ENCODE measurements around the gene B4GALNT1. TPM values are rescaled to one million over a fixed set of nuclear protein-coding genes. Genes with fewer than 3 reads are reported as not detected.
A peak's percentile ranks its signal among the peaks of the same experiment; 100 is the strongest.
"Not testable (repeated sequence)": the region's sequence is repeated elsewhere in the genome, so short reads cannot be mapped to it uniquely, and the experiment has no call there.

Gene B4GALNT1
- total RNA-seq, 4 donors from 2014 or later, result 0.38 to 0.48 (median 0.42) TPM; not detected in 1

DNA sequence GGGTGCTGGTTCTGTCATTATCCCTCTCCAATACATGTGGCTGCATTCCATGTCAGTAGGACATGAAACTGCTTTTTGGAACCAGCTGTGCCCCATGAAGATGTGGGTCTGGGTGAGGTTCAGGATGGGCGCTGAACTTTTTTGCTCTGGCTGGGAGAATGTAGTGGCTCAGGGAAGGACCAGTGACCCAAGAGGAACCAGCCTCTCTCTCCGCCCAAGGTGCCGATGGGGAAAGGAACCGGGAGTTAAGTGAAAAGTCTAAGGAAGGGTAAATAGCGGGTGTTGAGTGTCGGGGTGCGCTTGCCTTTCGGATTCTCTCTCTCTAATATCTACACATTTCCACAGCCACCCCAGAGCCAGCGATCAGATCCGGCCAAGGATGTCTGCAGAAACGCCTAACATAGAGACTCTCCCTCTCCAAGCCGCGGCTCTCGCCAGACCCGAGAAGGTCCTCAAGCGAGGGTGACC is 14.0 kb downstream of the B4GALNT1 start:
- Histone ChIP-seq H3K27me3 (peaks cover 57% of the 10 kb centered on the region), H3K4me1 (peaks cover 23% of the 10 kb centered on the region), H3K36me3 (no peaks in the 10 kb centered on the region), H3K9me3 (no peaks in the 10 kb centered on the region), H3K27ac (no peak overlapping the region), H3K4me3 (peak overlapping the region; percentile 16)
- no peak for DNase-seq (ENCODE audit: low spot score in 2 of 2)
- TF ChIP-seq EP300 (IDR thresholded peaks at IDR 0.05) (no peak), POLR2AphosphoS5 (IDR thresholded peaks at IDR 0.05) (no peak), POLR2A (IDR thresholded peaks at IDR 0.05) (no peak)
- TF ChIP-seq, protein P1, sequence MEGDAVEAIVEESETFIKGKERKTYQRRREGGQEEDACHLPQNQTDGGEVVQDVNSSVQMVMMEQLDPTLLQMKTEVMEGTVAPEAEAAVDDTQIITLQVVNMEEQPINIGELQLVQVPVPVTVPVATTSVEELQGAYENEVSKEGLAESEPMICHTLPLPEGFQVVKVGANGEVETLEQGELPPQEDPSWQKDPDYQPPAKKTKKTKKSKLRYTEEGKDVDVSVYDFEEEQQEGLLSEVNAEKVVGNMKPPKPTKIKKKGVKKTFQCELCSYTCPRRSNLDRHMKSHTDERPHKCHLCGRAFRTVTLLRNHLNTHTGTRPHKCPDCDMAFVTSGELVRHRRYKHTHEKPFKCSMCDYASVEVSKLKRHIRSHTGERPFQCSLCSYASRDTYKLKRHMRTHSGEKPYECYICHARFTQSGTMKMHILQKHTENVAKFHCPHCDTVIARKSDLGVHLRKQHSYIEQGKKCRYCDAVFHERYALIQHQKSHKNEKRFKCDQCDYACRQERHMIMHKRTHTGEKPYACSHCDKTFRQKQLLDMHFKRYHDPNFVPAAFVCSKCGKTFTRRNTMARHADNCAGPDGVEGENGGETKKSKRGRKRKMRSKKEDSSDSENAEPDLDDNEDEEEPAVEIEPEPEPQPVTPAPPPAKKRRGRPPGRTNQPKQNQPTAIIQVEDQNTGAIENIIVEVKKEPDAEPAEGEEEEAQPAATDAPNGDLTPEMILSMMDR (IDR thresholded peaks at IDR 0.05), result no peak
- 72% methylated on average over 16 of the region's 16 CpGs for WGBS

DNA sequence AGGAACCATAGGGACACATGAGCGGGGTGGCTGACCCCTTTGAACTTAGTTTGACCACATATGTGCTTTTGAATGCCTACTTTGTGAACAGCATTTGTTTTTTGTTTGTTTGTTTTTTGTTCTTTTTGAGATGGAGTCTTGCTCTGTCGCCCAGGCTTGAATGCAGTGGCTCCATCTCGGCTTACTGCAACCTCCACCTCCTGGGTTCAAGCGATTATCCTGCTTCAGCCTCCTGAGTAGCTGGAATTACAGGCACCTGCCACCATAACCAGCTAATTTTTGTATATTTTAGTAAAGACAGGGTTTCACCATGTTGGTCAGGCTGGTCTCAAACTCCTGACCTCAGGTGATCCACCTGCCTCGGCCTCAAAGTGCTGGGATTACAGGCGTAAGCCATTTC is 14.6 kb downstream of the B4GALNT1 start:
- WGBS, result 96% methylated on average over 6 of the region's 6 CpGs
- not testable (repeated sequence) for H3K4me3 ChIP-seq; H3K27ac ChIP-seq; DNase-seq (ENCODE audit: low spot score in 2 of 2); H3K36me3 ChIP-seq; H3K9me3 ChIP-seq
- peaks cover 57% of the 10 kb centered on the region for H3K27me3 ChIP-seq
- H3K4me1 ChIP-seq, result peaks cover 23% of the 10 kb centered on the region

DNA sequence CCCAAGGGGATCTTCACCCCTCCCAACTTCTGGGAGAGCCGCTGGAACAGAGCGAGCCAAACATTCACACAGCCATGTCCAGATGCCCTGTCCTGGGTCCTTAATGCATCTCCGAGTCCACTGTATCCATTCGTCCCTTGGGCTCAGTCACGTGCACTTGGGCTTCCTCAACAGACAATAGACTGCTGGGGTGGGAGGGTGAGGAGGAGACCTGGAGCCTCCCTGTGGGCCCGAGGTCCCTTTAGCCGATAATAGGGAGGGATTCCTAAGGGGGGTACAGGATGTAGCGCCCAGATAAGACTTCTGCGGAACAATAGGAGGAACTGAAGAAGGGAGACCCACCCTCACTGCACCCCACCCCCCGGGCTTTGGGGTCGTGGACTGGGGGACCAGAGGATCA is 15.1 kb downstream of the B4GALNT1 start:
- peaks cover 23% of the 10 kb centered on the region for H3K4me1 ChIP-seq
- peaks cover 53% of the 10 kb centered on the region for H3K27me3 ChIP-seq
- no peak overlapping the region for H3K4me3 ChIP-seq
- DNase-seq (ENCODE audit: low spot score in 2 of 2), result no peak
- WGBS, result 68% methylated on average over 11 of the region's 11 CpGs
- TF ChIP-seq EP300 (IDR thresholded peaks at IDR 0.05) (no peak), POLR2A (IDR thresholded peaks at IDR 0.05) (no peak), POLR2AphosphoS5 (IDR thresholded peaks at IDR 0.05) (no peak)
- TF ChIP-seq, protein P1 (IDR thresholded peaks at IDR 0.05), result no peak
- H3K9me3 ChIP-seq, result no peaks in the 10 kb centered on the region
- H3K27ac ChIP-seq, result no peak overlapping the region
- peaks cover 2% of the 10 kb centered on the region for H3K36me3 ChIP-seq

DNA sequence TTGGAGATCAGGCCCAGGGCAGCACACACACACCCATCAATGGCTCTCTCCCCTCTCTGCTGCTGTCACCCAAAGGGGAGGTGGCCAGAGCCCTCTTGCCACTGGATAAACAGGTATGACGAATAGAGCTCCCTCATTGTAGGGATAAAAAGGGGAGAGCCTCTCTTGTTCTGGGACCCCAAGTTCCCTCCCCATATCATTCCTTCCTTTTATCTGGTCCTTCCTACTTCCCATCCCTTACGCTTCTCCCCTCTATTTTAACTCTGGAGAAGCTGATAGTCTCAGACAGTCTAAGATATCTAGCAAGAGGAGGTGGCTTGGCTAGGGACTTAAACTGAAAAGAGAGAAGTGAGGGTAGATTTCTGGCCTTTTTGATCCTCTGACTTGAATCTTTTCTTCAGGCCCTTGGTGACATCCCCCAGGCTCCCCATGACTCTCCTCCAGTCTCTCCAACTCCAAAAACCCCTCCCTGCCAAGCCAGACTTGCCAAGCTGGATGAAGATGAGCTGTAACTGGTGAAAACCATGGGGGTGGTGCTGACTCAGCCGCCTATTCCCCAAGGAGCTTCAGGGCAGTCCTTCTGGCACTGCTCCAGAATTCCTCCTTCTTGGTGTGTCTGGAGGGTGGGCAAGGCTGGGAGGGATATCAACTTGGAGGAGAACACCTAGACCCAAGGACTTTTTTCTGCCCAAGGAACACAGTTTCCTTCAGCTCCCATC is 16.5 kb downstream of the B4GALNT1 start:
- peaks cover 2% of the 10 kb centered on the region for H3K36me3 ChIP-seq
- 75% methylated on average over 3 of the region's 3 CpGs for WGBS
- no peak overlapping the region for H3K4me3 ChIP-seq
- no peaks in the 10 kb centered on the region for H3K9me3 ChIP-seq
- DNase-seq (ENCODE audit: low spot score in 2 of 2), result no peak
- H3K27me3 ChIP-seq, result peaks cover 45% of the 10 kb centered on the region
- H3K4me1 ChIP-seq, result peaks cover 26% of the 10 kb centered on the region
- TF ChIP-seq POLR2A (IDR thresholded peaks at IDR 0.05) (no peak), POLR2AphosphoS5 (IDR thresholded peaks at IDR 0.05) (no peak), EP300 (IDR thresholded peaks at IDR 0.05) (no peak)
- TF ChIP-seq, protein P1 (IDR thresholded peaks at IDR 0.05), result no peak
- H3K27ac ChIP-seq, result no peak overlapping the region

DNA sequence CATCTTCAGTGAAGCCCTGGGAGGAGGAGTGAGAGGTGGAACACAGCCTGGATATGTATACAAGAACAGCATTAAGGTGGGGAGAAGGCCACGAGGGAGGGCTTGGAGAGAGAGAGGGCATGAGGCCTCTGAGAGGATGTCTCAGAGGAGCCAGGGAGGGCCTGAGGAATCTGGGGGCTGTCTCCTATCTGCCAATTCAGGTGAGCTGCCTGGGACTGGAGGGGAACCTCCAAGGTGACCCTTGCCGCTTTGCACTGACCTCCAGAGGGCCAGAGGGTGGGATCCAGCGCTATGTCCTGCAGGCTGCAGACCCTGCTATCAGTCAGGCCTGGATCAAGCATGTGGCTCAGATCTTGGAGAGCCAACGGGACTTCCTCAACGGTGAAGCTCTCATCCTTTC is 17.4 kb downstream of the B4GALNT1 start:
- Histone ChIP-seq H3K4me1 (peaks cover 26% of the 10 kb centered on the region), H3K9me3 (no peaks in the 10 kb centered on the region), H3K36me3 (peaks cover 2% of the 10 kb centered on the region), H3K27ac (no peak overlapping the region), H3K4me3 (no peak overlapping the region), H3K27me3 (peaks cover 44% of the 10 kb centered on the region)
- peak in 1 of 2 donors; percentile 50 for DNase-seq (ENCODE audit: low spot score in 2 of 2)
- TF ChIP-seq, protein P1 (IDR thresholded peaks at IDR 0.05), result no peak
- TF ChIP-seq POLR2A (IDR thresholded peaks at IDR 0.05) (no peak), POLR2AphosphoS5 (IDR thresholded peaks at IDR 0.05) (no peak), EP300 (IDR thresholded peaks at IDR 0.05) (no peak)
- WGBS, result 94% methylated on average over 5 of the region's 5 CpGs
